GM23248 (cell line): ENCODE results near the gene PACC1. TPM values are rescaled to one million over a fixed set of nuclear protein-coding genes. Genes with fewer than 3 reads are reported as not detected.
A peak's percentile ranks its signal among the peaks of the same experiment; 100 is the strongest.

ENCODE experiments used
- DNase-seq: peaks from one replicate; pipeline ENCODE4 v3.0.0-alpha.2; 2015
- H2AFZ ChIP-seq: fragments of 200-600 bp; sonication (generic); 2 replicates; pipeline ENCODE4 v1.6.1; 2016; ENCODE audit warnings: antibody characterized with exemption
- H3F3A ChIP-seq: fragments of 200-600 bp; sonication (generic); 2 replicates; pipeline ENCODE4 v1.6.1; 2016; ENCODE audit warnings: mild to moderate bottlenecking, antibody characterized with exemption, mixed run types; ENCODE audit not compliant: insufficient read depth
- H3K27ac ChIP-seq: fragments of 200-600 bp; sonication (generic); 2 replicates; pipeline ENCODE4 v1.5.1; 2016; ENCODE audit warnings: mild to moderate bottlenecking
- H3K27me3 ChIP-seq: fragments of 200-600 bp; sonication (generic); replicated peaks from 2 replicates; pipeline ENCODE4 v1.6.1; 2016; ENCODE audit warnings: mild to moderate bottlenecking; ENCODE audit not compliant: insufficient read depth
- H3K36me3 ChIP-seq: fragments of 200-600 bp; sonication (generic); 2 replicates; pipeline ENCODE4 v1.6.1; 2016; ENCODE audit warnings: low read depth, mild to moderate bottlenecking
- H3K4me1 ChIP-seq: fragments of 200-600 bp; sonication (generic); 2 replicates; pipeline ENCODE4 v1.6.1; 2016; ENCODE audit warnings: mild to moderate bottlenecking; ENCODE audit not compliant: insufficient read depth
- H3K4me2 ChIP-seq: fragments of 200-600 bp; sonication (generic); one replicate; pipeline ENCODE4 v1.6.1; 2016; ENCODE audit warnings: mild to moderate bottlenecking; ENCODE audit not compliant: unreplicated experiment
- H3K4me3 ChIP-seq: fragments of 200-600 bp; sonication (generic); 2 replicates; pipeline ENCODE4 v1.5.1; 2016; ENCODE audit warnings: mild to moderate bottlenecking
- H3K79me2 ChIP-seq: fragments of 200-600 bp; sonication (generic); 2 replicates; pipeline ENCODE4 v1.6.1; 2016; ENCODE audit warnings: mild to moderate bottlenecking; ENCODE audit not compliant: insufficient read depth
- H3K9ac ChIP-seq: fragments of 200-600 bp; sonication (generic); 2 replicates; pipeline ENCODE4 v1.6.1; 2016; ENCODE audit warnings: mild to moderate bottlenecking
- H3K9me2 ChIP-seq: fragments of 200-600 bp; sonication (generic); 2 replicates; pipeline ENCODE4 v1.6.1; 2016; ENCODE audit warnings: mixed run types, mild to moderate bottlenecking, moderate library complexity; ENCODE audit not compliant: insufficient read depth
- H3K9me3 ChIP-seq: fragments of 200-600 bp; sonication (generic); one replicate; pipeline ENCODE4 v1.6.1; 2017; ENCODE audit warnings: low read depth
- H4K20me1 ChIP-seq: fragments of 200-600 bp; sonication (generic); 2 replicates; pipeline ENCODE4 v1.6.0; 2016; ENCODE audit not compliant: insufficient read depth
- EZH2 ChIP-seq: fragments of 200-600 bp; sonication (generic); IDR thresholded peaks from 2 replicates; pipeline ENCODE4 v1.6.1; 2018; ENCODE audit warnings: antibody characterized with exemption, mild to moderate bottlenecking; ENCODE audit not compliant: insufficient read depth, poor library complexity, severe bottlenecking
- EZH2phosphoT487 ChIP-seq: fragments of 200-600 bp; sonication (generic); IDR thresholded peaks from 2 replicates; pipeline ENCODE4 v1.6.1; 2018; ENCODE audit warnings: antibody characterized with exemption, moderate library complexity, mild to moderate bottlenecking, low read depth; ENCODE audit not compliant: insufficient read depth
- WGBS, 2 experiments: methylation state at CpG; one replicate each; pipeline ENCODE4 v1.1.6; 2015 to 2017; ENCODE audit warnings: low lambda C conversion rate in 2 of 2, low coverage in 1 of 2; ENCODE audit errors: missing lambda C conversion rate in 2 of 2; 5-methylcytosine and 5-hydroxymethylcytosine counted together
- in situ Hi-C: fragments of 300-500 bp; cut with MboI; formaldehyde crosslinking; loops from 2 replicates; pipeline ENCODE4 v1.15.0; 2020
- polyA plus RNA-seq: library from polyadenylated mRNA; unstranded; fragments of >200 nt; fragmentation: Nextera tagmentation; extraction: Ambion mirVana; gene quantifications from 2 replicates; pipeline ENCODE4 v1.2.1, GENCODE V29; 2016
- total RNA-seq: library from RNA; depleted of rRNA; stranded (reverse); fragments of >200 nt; shearing (Covaris generic); gene quantifications from 2 replicates; pipeline ENCODE4 v1.2.3, GENCODE V29; 2014

Gene PACC1
- total and polyA plus RNA-seq, 2 experiments from 2014 or later, result 5.4 to 6.9 TPM

- Histone ChIP-seq H2AFZ (peak overlapping the region; percentile 99), H3K9me3 (no peaks in the 10 kb centered on the region), H3F3A (no peaks in the 10 kb centered on the region), H3K79me2 (no peaks in the 10 kb centered on the region), H3K9me2 (no peaks in the 10 kb centered on the region), H4K20me1 (no peaks in the 10 kb centered on the region), H3K4me2 (peak overlapping the region; percentile 92), H3K9ac (peak overlapping the region; percentile 69; the same call in 1 of the 2 replicates), H3K4me1 (no peaks in the 10 kb centered on the region), H3K36me3 (no peaks in the 10 kb centered on the region), H3K27me3 (no peaks in the 10 kb centered on the region), H3K27ac (no peak overlapping the region), H3K4me3 (peak overlapping the region; percentile 98)
- in situ Hi-C loops, result no loop called here
- DNase-seq, result no peak
- TF ChIP-seq EZH2phosphoT487, result no peak
- no peak for TF ChIP-seq EZH2
- WGBS, 2 experiments, result 66 to 70% methylated on average over 13 of the region's 13 CpGs
These were observed 588 bp upstream of the PACC1 start for GRCh38 chr1:212415107-212415841.

- H3K9me3 ChIP-seq, result no peaks in the 10 kb centered on the region
- H3K27me3 ChIP-seq, result no peaks in the 10 kb centered on the region
- WGBS, 2 experiments, result 17 to 18% methylated on average over 21 of the region's 21 CpGs
- no peak for TF ChIP-seq EZH2phosphoT487
- TF ChIP-seq EZH2, result no peak
- no peaks in the 10 kb centered on the region for H3K9me2 ChIP-seq
- peak overlapping the region; percentile 99 for H2AFZ ChIP-seq
- no peaks in the 10 kb centered on the region for H4K20me1 ChIP-seq
- peak overlapping the region; percentile 69 for H3K9ac ChIP-seq
- H3F3A ChIP-seq, result no peaks in the 10 kb centered on the region
- peak; percentile 65 for DNase-seq
- no peak overlapping the region for H3K27ac ChIP-seq
- peak overlapping the region; percentile 92 for H3K4me2 ChIP-seq
- in situ Hi-C loops, result no loop called here
- peak overlapping the region; percentile 98 for H3K4me3 ChIP-seq
- H3K79me2 ChIP-seq, result no peaks in the 10 kb centered on the region
- no peaks in the 10 kb centered on the region for H3K36me3 ChIP-seq
- H3K4me1 ChIP-seq, result no peaks in the 10 kb centered on the region
These were observed 771 bp downstream of the PACC1 start for GRCh38 chr1:212413902-212414327.

DNA sequence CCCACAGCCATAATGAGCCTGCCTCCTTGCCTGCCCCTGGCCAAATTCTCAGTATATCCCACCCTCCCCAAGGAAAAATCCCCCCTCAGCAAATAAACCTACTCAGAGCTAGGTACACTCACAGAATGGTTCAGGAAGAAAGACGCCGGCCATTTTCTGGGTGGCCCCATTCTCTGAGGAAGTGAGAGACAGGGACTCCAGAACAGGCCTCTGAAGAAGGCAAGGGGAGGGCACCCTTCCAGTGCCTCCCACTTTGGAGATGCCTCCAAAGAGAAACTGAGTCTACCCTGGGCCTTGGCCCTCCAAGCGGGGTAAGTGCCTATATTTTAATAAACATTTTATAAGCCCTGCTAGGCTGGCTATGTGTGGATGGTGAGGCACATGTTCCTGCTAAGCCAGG lies 2.3 kb downstream of the PACC1 start:
- H3K4me3 ChIP-seq, result no peak overlapping the region
- no peaks in the 10 kb centered on the region for H3K27me3 ChIP-seq
- WGBS, 2 experiments, result 85 to 88% methylated on average over 3 of the region's 3 CpGs
- no peaks in the 10 kb centered on the region for H3K4me1 ChIP-seq
- no peak overlapping the region for H3K4me2 ChIP-seq
- no peak overlapping the region for H3K27ac ChIP-seq
- no peaks in the 10 kb centered on the region for H3K79me2 ChIP-seq
- H3K36me3 ChIP-seq, result no peaks in the 10 kb centered on the region
- H2AFZ ChIP-seq, result no peak overlapping the region
- TF ChIP-seq EZH2phosphoT487 (no peak), EZH2 (no peak)
- no peak for DNase-seq
- H3K9ac ChIP-seq, result no peak overlapping the region
- in situ Hi-C loops, result no loop called here
- H3K9me2 ChIP-seq, result no peaks in the 10 kb centered on the region
- no peaks in the 10 kb centered on the region for H3F3A ChIP-seq
- no peaks in the 10 kb centered on the region for H3K9me3 ChIP-seq
- no peaks in the 10 kb centered on the region for H4K20me1 ChIP-seq

- H3K36me3 ChIP-seq, result no peaks in the 10 kb centered on the region
- in situ Hi-C loops, result no loop called here
- H2AFZ ChIP-seq, result no peak overlapping the region
- no peak overlapping the region for H3K9ac ChIP-seq
- H3K4me1 ChIP-seq, result no peaks in the 10 kb centered on the region
- H3F3A ChIP-seq, result no peaks in the 10 kb centered on the region
- WGBS, 2 experiments, result 90 to 93% methylated on average over 8 of the region's 8 CpGs
- H3K27ac ChIP-seq, result no peak overlapping the region
- no peak overlapping the region for H3K4me3 ChIP-seq
- no peaks in the 10 kb centered on the region for H3K27me3 ChIP-seq
- no peaks in the 10 kb centered on the region for H3K79me2 ChIP-seq
- H3K4me2 ChIP-seq, result no peak overlapping the region
- no peak for TF ChIP-seq EZH2
- TF ChIP-seq EZH2phosphoT487, result no peak
- no peak for DNase-seq
- H3K9me2 ChIP-seq, result no peaks in the 10 kb centered on the region
- no peaks in the 10 kb centered on the region for H3K9me3 ChIP-seq
- no peaks in the 10 kb centered on the region for H4K20me1 ChIP-seq
These were observed 4.4 kb downstream of the PACC1 start for GRCh38 chr1:212410231-212410820.
